ENCODE results near the gene TCL1A.

Gene TCL1A

GRCh38 chr14:95707327-95707726 lies 6.6 kb downstream of the TCL1A start:
- H3K4me3 ChIP-seq (ENCODE audit: low read depth, low read length), result no peak overlapping the region
- DNase-seq (ENCODE audit: low read depth), result no peak
- no peak for TF ChIP-seq CTCF (IDR thresholded peaks at IDR 0.05; ENCODE audit: insufficient read depth, low read depth, low read length, missing control alignments)

- no peak for TF ChIP-seq CTCF (IDR thresholded peaks at IDR 0.05; ENCODE audit: insufficient read depth, low read depth, low read length, missing control alignments)
- no peak overlapping the region for H3K4me3 ChIP-seq (ENCODE audit: low read depth, low read length)
- DNase-seq (ENCODE audit: low read depth), result no peak
Observed at GRCh38 chr14:95705518-95705917, 8.4 kb downstream of the TCL1A start.

- no peak for TF ChIP-seq CTCF (IDR thresholded peaks at IDR 0.05; ENCODE audit: insufficient read depth, low read depth, low read length, missing control alignments)
- H3K4me3 ChIP-seq (ENCODE audit: low read depth, low read length), result no peak overlapping the region
- no peak for DNase-seq (ENCODE audit: low read depth)
Observed at GRCh38 chr14:95703805-95704204, 10.1 kb downstream of the TCL1A start.

GRCh38 chr14:95703341-95703740 lies 10.6 kb downstream of the TCL1A start:
- no peak overlapping the region for H3K4me3 ChIP-seq (ENCODE audit: low read depth, low read length)
- TF ChIP-seq CTCF (IDR thresholded peaks at IDR 0.05; ENCODE audit: insufficient read depth, low read depth, low read length, missing control alignments), result no peak
- DNase-seq (ENCODE audit: low read depth), result no peak

- H3K4me3 ChIP-seq (ENCODE audit: low read depth, low read length), result no peak overlapping the region
- no peak for DNase-seq (ENCODE audit: low read depth)
- TF ChIP-seq CTCF (IDR thresholded peaks at IDR 0.05; ENCODE audit: insufficient read depth, low read depth, low read length, missing control alignments), result no peak
Observed at GRCh38 chr14:95701846-95702221, 12.1 kb downstream of the TCL1A start.

GRCh38 chr14:95700221-95700976 lies 13.5 kb downstream of the TCL1A start:
- H3K4me3 ChIP-seq (ENCODE audit: low read depth, low read length), result peak overlapping the region; percentile 28; the same call in 1 of the 2 replicates
- no peak for TF ChIP-seq CTCF (IDR thresholded peaks at IDR 0.05; ENCODE audit: insufficient read depth, low read depth, low read length, missing control alignments)
- DNase-seq (ENCODE audit: low read depth), result no peak

- DNase-seq (ENCODE audit: low read depth), result peak; percentile 75
- no peak for TF ChIP-seq CTCF (IDR thresholded peaks at IDR 0.05; ENCODE audit: insufficient read depth, low read depth, low read length, missing control alignments)
Observed at GRCh38 chr14:95699412-95699811, 14.5 kb downstream of the TCL1A start.

More at GRCh38 chr14:95699412-95699811, 14.5 kb downstream of the TCL1A start:
- peak overlapping the region; percentile 34 for H3K4me3 ChIP-seq (ENCODE audit: low read depth, low read length)
